Activated T-helper 1 cell treated with Interleukin-2 at 50 U/mL for 16 hours (primary cell): ENCODE data around the gene SFRP2.

ENCODE experiments used
- DNase-seq: peaks from one replicate; pipeline ENCODE4 v3.0.0-alpha.2; 2020; ENCODE audit warnings: low read depth

Gene SFRP2, protein sequence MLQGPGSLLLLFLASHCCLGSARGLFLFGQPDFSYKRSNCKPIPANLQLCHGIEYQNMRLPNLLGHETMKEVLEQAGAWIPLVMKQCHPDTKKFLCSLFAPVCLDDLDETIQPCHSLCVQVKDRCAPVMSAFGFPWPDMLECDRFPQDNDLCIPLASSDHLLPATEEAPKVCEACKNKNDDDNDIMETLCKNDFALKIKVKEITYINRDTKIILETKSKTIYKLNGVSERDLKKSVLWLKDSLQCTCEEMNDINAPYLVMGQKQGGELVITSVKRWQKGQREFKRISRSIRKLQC

GRCh38 chr4:153788413-153789276, at the start of gene SFRP2:
Gene SFRP2, minus strand, starts transcription at chr4:153789083. Its CDS starts 248 bp downstream, at chr4:153788835.
- no peak for DNase-seq

GRCh38 chr4:153838564-153838963, 49.7 kb upstream of the SFRP2 start:
- DNase-seq = no peak

- DNase-seq = no peak
Observed at GRCh38 chr4:153834901-153835300, 46.0 kb upstream of the SFRP2 start.

DNA sequence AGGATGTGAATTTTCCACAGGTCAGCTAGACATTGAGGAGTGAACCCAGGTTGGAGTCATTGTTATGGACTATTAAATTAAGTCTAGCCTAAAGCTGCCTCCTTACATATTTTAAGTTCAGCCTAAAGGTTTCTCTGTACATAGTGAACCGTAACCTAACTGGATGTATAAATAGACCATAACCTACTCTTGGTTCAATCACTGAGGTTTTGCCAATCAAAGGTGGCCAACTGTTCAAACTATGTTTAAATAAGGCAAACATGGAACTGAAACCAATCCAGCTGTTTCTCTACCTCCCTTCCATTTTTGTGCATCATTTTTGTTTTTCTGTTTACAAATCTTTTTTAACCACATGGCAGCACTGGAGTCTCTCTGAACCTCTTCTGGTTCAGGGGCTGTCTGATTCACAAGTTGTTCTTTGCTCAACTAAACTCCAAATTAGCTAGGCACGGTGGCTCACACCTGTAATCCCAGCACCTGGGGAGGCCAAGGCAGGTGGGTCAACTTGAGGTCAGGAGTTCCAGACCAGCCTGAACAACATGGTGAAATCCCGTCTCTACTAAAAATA, 43.9 kb upstream of the SFRP2 start:
- no peak for DNase-seq

DNA sequence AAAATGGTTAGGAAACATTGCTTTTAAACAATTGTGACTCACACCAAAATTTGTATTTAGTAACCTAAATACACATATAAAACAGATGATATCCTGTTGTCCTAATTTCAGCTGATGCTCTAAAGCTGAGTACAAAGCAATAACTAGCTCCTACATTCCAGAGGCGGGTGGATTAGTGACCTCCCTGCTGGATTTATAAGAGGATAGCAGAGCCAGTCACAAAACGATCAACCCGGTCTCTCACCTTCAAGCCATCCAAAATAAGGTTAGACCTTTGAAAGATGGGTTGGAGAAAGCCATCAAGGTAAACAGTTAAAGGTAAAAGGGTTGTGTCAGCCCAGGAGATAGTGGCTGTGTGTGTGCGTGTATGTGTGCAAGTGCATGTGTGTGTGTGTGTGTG, 43.2 kb upstream of the SFRP2 start:
- no peak for DNase-seq

DNA sequence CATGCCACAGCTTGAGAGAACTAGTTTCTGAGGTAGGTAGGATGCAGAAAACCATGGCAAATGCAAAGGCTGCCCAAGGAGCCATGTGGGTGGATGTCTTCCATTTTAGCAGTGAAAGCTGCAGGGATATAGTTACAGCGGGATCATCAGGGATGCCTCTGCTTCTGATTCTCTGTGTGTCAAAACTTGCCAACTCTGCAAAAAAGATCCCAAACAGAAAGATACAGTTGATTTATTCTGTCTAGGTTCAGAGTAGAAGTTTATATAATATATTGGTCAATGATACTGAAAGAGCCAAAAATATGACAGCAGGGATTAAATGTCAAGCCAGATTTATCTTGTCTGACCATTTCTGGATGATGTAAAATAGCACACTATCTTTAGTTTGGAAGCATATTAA, 42.4 kb upstream of the SFRP2 start:
- no peak for DNase-seq

DNA sequence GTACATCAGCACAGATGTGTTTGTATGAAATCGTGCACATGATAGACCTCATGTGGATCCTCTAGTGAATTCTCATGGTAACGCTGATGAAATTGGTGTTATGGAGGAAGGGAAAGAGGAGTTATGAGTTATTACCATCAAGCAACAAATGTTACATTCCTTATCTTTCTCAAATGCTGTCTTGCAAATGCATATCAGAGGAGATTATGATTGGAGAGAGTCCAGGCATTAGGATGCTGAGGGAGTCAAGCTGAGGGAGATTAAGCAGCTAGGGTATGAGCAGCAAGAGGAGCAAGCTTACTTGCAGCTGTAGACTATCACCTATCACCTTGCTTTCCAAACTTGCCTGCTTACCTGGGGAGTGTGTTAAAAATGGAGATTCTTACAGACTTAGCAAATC, 36.8 kb upstream of the SFRP2 start:
- no peak for DNase-seq

GRCh38 chr4:153825126-153825525, 36.2 kb upstream of the SFRP2 start:
- DNase-seq = no peak

GRCh38 chr4:153824501-153824900, 35.6 kb upstream of the SFRP2 start:
- DNase-seq = no peak

DNA sequence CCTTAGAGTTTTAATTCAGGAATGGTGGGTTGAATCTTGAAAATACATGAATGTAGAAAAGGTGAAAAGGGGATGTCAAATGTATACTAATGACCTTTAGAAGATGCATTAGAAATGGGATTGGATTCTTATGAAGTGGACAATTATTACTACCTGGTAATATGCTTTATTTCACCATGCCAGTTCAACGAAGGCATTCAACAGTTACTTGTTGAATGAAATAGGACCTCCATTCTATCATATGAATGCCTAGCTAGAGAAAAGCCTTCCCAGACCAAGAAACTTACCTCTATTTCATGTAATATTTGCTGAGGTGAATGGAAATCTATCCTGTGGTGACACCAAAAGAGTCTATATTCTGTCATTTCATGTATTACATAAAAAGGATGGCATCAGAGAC, 34.6 kb upstream of the SFRP2 start:
- no peak for DNase-seq

- DNase-seq = no peak
Observed at GRCh38 chr4:153822316-153822715, 33.4 kb upstream of the SFRP2 start.

DNA sequence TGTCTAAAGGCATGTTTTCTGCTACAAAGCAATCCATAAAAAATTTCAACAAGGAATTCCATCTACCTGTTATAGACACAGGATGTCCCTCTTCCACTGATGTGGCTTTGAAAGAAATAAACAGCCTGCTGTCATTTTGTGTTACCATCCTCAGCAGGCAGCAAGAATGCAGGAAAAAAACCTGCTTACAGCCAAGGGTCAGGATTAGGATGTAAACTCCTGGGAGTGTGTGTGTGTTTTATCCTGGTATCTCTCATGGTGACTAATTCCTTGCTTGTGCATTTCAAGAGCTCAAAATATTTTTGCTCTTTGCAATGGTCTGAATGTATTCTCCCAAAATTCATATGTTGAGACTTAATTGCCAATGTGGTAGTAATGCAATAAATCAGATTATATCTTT, 28.6 kb upstream of the SFRP2 start:
- no peak for DNase-seq

GRCh38 chr4:153816542-153816941, 27.7 kb upstream of the SFRP2 start:
- no peak for DNase-seq

GRCh38 chr4:153814789-153815188, 25.9 kb upstream of the SFRP2 start:
- no peak for DNase-seq

GRCh38 chr4:153809916-153810810, 21.3 kb upstream of the SFRP2 start:
- DNase-seq = no peak

DNA sequence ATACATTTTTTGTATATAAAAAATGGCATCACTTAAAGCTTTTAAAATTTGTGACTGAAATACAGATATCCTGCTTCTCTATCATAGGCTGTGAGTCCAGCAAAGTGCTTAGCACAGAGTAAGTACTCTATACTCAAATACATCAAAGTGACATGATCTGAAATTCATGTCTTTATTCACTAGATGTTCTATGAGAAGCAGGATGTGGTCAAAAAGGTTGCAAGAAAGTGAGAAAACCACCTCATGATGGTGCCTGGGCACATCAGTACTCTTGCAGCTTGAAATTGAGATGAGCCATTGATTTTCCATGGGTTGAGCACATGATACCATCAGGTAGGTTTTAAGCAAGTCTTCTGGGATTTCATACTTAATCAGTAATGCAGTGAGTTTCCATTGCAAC, 20.4 kb upstream of the SFRP2 start:
- DNase-seq = no peak

- no peak for DNase-seq
Observed at GRCh38 chr4:153808175-153808574, 19.3 kb upstream of the SFRP2 start.

DNA sequence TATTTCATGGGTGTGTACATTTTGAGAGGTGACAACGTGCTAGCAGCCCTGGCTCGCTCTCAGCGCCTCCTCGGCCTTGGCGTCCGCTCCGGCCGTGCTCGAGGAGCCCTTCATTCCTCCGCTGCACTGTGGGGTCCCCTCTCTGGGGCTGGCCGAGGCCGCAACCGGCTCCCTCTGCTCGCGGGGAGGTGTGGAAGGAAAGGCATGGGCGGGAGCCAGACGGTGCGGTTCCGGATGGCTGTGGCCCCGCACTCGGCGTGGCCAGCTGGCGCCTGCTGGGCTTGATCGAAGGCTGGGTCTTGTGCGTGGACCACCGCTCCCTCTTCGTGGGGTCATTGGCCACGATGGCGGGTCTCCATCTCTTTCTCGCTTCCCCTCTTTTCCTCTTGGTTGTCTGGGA, 17.2 kb upstream of the SFRP2 start:
- no peak for DNase-seq

DNA sequence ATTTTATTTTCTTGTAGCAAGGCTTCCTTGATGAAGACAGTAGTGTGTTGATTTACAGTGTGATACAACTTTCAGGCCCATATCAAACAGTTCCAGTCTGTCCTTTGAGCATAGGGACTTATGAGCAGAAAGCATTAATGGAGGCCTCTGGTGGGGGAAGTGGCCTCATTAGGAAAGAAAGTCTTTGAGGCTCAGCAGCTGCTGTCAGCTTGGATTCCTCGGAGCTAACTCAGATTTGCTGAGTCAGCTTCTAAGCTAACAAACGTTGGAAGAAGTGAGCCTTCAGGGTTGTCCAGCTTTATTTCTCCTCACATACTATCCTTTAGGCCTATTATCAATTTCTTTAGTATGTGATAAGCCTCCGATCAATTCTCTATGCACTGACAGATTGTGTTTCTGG, 15.8 kb upstream of the SFRP2 start:
- no peak for DNase-seq

- DNase-seq = no peak
Observed at GRCh38 chr4:153799694-153800074, 10.8 kb upstream of the SFRP2 start.

DNA sequence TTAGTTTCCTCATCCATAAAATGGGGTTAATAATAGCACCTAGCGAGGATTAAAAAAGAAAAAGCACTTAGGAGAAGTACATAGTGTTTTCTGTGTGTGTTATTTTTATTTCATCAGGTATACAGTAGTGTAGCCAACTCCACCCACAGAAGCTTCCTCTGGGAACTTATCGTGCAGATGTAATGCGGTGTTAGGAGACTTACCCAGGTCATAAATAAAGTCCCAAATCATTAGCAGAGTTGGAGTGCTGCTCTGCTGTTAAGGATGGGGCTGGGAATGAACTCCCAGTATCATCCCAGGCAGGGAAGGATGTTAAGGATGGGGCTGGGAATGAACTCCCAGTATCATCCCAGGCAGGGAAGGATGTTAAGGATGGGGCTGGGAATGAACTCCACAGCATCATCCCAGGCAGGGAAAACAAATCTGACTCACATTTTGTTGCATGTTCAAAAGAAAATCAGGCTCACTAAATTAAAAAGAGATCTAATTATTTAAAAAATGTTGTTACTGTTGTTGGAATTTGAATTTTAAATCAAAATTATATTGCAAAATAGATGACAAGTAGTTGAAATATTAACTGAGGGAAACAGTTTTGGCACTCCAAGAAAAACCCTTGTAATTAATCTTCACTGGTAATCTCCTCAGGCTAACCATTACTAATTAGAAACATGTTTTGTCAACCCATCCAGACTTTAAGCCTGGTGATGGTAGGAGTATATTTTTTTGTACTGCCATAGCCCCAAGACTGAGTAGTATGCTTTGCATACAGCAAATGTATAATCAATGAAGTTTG, 10.2 kb upstream of the SFRP2 start:
- DNase-seq = no peak
